GM18868 (cell line): ENCODE results near the gene NFKBIA.
"Not testable (repeated sequence)": the region's sequence is repeated elsewhere in the genome, so short reads cannot be mapped to it uniquely, and the experiment has no call there.

ENCODE experiments used
- ATAC-seq: cut with Tn5 transposase; IDR thresholded peaks from one replicate; pipeline ENCODE4 v1.9.1; 2021; ENCODE audit warnings: mild to moderate bottlenecking, moderate library complexity; ENCODE audit not compliant: unreplicated experiment

NFKBIA gene

DNA sequence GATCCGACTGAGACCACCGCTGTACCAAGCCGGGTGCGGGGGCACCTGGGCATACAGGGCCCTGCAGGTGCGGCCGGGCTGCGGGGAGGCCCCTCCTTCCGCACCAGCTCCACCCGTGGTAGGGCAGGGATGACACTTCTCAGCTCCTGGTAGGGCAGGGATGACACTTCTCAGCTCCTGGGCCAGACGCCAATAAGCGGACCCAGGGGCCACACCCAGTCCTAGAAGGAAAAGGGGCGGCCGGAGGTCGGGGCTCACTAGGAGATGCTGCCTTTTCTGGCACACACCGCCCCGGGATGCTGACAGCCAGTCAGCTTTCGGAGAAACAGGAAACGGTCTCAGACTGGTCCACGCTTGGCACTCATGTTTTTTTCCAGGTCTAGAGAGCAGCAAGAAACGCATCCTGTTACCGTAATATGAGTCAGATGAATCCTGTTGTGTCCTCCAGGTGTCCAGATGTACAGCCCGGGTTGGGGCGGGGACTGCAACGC, 34.8 kb downstream of the NFKBIA start:
- ATAC-seq, result no peak

DNA sequence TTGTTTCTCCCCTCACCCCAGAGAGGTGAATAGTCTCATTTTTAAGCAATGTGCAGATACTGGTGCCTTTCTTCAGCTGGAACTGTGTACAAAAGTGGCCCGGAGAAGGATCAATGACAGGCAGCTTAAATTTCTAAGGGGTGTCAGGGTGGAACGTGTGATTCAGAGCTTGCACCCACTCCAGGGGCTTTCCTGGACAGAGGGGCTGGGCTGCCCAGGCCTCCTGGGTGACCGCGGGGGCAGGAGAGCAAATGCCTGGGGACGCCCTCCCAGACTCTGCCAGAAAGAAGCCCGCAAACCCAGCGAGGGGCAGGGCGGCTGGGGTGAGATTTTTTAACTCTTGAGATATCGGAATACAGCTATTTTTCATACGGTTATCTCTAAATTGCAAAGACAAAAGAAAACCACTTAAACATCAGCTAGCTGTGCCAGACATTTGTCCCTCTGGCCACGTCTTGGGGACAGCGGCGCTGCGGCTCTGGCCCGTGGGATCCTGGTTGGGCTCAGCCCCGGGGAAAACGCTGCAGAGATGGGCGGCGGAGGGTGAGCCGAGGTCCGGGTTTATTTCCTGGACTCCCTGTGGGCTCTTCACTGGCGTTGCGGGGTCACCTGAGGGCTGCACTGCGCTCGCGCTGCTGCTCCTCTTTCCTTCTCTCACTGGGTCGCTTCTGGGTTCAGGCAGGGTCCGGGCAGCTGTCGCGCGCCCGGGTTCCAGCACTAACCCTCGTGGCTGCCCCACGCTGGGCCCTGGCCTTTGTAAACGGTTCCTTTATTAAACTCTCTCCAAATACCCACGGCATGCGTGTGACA, 35.8 kb downstream of the NFKBIA start:
- ATAC-seq, result no peak

DNA sequence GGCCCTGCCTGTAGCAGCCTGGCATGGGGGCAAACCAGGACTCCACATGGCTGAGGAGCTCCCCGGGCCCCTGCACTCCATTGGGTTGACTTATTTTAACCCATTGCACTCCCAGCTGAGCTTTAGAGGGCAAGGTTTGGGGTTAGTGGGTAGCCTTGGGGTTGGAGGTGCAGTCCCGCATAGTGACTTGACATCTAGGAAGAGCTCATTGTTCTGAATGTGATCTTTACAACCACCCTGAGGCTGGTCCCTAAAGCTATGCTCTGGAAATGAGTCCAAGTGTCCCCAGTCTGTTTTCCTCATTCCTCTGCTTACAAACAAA, 36.4 kb downstream of the NFKBIA start:
- peak; percentile 21 for ATAC-seq

DNA sequence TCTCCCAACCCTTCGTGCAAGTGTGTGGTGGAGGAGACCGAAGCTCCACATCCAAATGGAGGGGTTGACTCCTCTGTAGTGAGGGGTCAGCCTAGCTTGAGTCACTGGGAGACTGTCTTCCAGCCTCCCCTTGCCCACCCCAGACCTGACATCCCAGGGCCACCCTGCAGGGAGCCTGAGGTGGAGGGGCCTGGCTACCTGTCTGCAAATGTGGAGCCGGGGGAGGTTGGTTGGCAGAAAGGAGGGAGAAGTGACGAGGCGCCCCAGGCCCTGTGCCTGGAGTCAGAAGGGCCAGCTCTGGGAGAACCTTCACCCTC, 37.5 kb downstream of the NFKBIA start:
- no peak for ATAC-seq

DNA sequence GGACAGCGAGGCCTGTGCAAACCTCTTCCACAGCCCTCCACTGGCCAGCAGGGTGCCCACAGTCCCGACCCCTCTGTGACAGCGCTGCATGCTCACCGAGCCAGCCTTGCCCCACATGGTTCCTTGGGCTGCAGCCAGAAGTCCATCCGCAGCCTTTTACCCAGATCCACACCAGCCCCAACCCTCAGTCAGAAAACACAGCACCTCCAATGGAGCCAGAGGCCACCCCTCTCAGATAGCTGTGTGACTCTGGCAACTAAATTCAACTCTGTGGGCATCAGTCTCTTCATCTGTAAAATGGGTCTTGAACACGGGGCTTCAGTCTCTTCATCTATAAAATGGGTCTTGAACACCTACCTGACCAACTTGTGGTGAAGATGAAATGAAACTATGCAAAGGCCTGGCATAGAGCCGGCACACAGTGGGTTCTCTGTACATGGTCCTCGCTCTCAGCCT, 38.0 kb downstream of the NFKBIA start:
- no peak for ATAC-seq

DNA sequence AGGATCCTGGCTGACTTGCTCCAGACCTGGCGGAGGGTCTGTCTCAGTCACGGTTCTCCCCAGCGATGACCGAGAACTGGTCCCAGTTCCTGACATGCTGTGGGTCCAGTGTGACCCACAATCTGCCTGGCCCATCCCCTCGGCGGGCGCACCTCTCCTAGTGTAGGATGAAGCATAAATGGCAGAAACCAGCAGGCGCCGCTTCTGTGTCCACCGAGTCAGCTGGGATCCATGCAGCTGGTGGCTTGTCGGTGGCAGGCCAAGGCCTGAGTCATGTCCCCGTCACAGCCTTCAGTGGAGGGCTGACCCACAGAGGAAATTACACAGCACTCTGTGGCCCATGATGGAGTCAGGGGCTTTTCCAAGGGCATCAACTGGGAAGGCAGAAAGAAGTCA, 38.5 kb downstream of the NFKBIA start:
- no peak for ATAC-seq

DNA sequence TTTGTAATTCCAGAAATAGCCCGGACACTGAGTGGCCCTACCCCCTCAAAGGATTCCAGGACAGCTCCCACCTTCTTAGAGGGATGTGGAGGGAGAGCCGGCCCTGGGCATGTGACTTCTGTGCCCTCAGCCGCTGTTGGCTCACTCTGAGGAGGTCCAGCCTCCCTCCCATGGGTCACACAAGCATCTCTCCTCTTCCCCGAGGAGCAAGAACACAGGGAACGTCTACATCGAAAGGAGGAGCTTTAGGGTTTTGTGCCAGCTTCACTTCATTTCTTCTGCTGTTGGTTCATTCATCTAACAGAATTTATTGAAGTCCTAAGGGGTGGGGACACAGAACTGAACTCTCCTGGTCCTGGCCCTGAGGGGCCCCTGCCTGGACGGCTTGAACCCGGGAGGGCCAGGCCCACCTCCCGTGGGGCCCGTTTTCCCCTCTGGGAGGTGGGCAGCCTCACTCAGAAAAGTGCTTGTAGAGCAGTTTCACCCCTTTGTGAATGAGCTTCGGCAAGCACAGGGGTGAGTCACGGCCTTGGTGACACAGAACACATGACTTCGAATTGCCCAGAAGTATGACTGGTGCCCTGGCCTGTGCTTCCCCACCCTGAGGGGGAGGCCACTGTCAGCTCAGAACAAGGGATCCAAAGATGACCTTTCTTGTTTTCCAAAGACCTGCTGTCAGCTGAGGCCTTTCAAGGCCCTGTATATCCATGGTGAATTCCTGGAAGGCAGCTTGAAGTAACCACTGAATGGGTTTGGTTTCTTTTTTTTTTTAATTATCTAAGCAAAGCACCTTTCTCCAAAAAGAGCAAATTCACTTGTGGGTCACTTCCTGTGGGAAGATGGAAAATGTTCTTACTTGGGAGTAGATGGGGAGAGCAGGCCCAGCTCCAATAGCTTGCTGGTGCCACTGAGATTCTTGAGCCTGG, 39.2 kb downstream of the NFKBIA start:
- ATAC-seq, result peak; percentile 69

DNA sequence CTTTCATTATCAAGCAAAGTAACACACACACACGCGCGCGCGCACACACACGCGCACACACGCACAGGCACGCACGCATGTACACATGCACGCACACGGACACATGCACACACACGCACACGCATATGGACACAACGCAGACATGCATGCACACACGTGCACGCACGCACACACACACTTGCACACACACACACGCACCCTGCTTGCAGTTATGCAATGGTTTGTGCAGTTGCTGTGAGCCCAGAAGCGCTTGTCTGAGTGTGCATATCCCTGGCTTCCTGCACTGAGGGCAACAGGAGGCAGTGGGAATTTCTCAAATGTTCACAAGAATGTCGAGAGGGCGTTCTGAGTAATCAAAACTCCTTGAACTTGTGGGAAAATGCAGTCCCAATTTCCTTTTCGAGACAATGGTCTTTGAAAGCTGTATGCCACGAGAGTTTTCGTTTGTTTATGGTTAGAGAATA, 41.6 kb downstream of the NFKBIA start:
- no peak for ATAC-seq

DNA sequence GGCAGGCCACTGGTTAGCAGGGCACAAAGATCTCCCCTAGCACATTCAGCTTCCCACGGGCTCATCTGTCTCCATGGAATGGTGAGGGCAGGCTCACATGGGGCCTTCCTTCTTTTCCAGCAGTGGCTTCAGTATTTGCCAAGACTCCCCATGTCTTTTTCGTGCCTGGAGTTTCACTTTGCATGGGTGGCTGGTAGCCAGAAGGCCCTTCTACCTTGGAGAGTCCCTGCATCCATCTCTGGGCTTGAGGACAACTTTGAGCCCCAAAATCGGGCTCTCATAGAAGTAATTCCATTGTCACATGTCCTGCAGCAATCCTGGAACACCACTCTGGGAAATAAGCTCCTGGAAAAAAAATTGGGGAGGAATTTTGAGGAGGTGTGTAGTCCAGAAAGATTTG, 42.1 kb downstream of the NFKBIA start:
- ATAC-seq, result no peak

DNA sequence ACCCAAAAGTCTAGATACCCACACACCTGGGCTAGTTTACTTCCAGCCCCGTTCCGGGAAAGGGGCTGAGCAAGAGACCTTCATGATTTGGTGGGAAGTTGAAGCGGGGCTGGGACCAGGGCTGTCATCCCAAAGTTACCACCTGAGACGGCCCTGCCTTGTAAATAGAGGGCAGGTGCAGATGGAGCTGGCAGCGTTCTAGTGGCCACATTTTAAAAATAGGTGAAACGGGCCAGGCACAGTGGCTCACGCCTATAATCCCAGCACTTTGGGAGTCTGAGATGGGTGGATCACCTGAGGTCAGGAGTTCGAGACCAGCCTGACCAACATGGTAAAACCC, 43.4 kb downstream of the NFKBIA start:
- ATAC-seq, result no peak

DNA sequence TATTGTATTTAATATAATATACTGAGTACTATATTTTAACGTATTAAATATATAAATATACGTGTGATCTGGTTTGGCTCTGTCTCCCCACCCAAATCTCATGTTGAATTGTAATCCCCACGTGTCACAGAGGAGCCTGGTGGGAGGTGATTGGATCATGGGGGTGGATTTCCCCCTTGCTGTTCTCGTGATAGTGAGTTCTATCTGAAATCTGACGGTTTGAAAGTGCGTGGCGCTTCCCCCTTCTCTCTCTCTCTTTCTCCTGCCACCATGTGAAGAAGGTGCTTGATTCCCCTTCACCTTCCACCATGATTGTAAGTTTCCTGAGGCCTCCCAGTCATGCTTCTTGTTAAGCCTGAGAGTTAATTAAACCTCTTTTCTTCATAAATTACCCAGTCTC, 44.9 kb downstream of the NFKBIA start:
- not testable (repeated sequence) for ATAC-seq

DNA sequence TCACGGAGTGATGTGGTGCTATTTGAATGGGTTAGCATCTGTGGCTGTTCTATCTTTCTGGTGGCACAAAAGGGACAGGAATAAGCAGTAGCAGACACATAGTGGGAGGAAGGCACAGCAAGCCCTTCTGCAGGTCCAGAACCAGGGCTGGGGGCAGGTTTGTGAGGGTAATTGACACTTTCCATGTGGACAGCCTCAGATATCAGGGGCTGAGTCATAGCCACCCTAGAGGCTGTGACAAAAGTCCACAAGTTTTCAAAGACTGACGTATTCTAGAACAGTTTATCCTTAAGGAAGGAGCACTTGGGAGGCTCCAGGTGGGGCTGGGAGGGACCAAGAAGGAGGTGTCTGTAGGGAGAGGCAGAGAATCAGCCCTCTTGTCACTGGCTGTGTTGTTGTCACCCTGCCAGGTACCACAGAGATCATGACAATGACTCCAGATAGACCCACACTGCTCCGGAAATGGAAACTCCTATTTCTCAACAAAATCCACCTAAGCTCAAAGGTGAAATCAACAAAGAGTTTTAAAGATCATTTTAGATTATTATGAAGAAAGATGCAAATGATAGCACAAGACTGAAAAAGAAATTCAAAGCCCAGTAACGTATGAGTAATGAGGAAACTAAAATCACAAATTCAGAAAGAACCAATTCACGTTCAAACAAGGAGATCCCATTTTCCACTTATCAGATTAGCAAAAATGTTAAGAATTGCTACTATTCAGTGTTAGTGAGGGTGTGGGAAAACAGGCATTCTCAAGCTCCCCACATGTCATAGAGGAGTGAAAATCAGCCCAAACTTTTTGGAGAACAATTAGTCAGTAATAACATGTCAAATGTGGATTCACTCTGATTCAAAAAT, 48.3 kb downstream of the NFKBIA start:
- peak; percentile 52 for ATAC-seq

DNA sequence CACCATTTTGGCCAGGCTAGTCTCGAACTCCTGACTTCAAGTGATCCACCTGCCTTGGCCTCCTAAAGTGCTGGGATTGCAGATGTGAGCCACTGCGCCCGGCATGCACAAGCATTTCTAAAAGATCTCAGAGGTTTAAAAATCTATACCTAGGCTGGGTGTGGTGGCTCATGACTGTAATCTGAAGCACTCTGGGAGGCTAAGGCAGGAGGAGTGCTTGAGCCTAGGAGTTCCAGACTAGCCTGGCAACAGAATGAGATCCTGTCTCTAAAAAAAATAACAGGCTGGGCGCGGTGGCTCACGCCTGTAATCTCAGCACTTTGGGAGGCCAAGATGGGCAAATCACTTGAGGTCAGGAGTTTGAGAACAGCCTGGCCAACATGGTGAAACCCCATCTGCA, 49.3 kb downstream of the NFKBIA start:
- ATAC-seq, result not testable (repeated sequence)

DNA sequence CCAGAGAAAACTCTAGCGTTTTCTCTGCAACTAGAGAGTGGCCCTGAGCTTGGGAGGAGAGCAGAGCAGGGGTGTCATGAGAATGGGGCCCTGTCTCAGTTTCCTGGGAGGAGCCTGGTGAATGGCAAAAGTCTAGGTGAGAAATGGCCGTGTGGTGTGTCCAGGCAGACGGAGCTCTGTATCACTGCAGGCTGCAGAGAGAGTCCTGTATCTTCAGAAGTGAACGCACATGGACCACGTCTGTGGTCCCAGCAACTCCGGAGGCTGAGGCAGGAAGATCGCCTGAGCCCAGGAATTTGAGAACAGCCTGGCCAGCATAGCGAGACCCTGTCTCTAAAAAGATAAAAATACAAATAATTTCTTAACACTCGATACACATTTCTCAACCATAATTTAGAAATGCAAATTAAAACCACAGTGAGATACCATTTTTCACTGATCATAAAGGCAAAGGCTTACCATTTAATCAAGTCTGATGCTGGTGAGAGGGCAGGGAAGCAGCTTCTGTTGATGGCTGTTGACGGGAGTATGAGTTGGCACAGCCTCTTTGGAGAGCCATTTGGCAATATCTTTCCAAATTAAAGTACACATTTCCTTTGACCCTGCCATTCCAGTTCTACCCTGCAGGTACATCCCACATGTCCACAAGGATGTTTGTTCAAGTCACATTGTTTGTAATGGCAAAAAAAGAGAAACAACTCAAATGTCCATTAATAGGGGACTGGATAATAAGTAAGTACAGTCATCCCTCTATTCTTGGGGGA, 51.0 kb downstream of the NFKBIA start:
- ATAC-seq, result no peak

DNA sequence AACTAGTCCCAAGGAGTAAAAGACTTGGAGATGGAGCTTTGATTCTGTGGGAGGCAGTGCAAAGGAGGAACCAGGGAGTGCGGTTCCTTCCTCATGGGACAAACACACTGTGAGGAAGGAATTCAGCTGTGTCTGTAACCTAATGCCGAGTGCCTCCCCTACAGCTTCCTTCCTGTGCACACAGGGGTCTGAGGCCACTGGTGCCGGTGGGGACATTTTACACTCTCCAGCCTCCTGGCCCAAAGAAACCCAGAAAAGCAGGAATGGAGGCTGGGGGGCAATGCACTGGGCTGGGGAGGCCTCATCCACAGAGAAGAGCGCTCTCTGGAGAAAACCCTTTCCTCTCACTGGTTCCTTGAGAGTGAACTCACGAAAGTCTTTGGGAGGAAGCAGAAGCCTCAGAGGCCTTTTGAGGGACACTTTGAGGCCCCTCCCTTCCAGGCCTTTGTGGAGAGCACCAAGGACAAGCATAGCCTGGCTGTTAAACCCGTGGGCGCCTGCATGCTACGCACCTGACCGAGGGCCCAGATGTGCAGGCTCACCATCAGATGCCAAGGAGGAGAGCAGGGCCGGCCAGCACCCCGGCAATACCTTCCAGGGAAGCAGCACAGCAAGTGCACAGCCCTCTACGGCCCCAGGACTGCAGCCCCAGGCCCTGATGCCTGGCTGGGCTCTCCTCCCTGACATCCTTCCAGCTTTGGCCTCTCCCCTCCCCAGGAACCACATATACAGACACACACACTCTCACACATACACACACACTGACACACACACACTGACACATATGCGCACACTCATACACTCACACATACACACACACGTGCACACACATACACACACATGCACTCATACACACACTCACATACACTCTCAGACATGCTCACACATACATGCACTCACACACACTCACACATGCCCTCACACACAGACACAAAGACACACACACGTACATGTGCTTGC, 52.0 kb downstream of the NFKBIA start:
- no peak for ATAC-seq

DNA sequence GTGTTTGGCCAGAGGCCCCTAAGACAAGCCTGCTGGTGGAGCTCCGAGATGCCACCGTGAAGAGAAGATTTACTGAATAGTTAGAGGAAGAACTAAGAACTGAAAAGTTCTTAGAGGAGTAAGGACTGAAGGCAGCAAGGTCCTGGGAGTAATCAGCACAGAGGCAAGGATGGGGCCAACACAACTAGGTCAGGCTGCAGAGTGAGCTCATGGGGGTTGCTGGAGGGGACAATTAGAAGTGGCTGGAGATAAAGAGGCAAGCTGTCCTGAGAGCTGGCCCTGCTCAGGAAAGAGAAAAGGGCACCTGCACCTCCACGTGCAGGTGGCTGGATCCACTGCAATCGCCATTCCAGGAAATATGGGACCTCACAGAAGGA, 52.7 kb downstream of the NFKBIA start:
- no peak for ATAC-seq
